ENCODE results near the gene RPS27L.

Gene RPS27L

DNA sequence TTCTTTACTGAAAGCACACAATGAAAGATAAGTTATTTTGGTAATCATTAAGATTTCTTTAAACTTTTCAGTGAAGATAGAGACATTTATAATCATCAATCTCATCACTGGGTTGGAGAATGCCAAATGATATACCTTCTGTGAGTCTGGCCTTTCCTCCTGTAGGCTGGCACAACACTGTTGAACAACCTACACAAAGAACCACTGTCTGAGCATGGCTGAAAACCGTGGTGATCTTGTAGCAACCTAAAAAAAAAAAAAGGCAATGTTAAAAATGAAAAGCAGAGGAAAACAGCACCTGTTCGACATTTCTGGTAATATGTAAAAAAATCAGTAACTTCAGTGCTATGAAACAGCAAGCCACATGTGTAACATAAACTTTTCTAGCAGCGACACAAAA lies 1.8 kb downstream of the RPS27L start:
- DNase-seq (ENCODE audit: extremely low spot score, insufficient read length, low read depth) (no peak), FAIRE-seq (no peak)

DNA sequence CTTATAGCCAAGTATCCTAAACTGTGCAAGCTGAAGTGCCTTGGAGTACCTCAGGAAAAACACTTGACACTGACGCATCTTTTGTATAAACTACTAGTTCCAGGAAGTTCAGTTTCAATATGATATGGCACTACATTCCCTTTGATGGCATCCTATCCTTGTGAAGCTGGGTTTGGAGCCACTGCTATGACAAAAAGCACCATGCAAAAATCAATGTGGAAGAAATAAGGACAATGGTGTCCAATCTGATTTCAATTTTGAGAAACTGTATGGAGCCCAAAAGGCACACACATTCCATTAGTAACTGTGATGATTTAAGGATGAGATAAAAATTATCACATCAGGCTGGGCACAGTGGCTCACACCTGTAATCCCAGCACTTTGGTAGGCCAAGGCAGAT lies 5.6 kb downstream of the RPS27L start:
- no peak for DNase-seq (ENCODE audit: extremely low spot score, insufficient read length, low read depth)
- FAIRE-seq, result no peak

DNA sequence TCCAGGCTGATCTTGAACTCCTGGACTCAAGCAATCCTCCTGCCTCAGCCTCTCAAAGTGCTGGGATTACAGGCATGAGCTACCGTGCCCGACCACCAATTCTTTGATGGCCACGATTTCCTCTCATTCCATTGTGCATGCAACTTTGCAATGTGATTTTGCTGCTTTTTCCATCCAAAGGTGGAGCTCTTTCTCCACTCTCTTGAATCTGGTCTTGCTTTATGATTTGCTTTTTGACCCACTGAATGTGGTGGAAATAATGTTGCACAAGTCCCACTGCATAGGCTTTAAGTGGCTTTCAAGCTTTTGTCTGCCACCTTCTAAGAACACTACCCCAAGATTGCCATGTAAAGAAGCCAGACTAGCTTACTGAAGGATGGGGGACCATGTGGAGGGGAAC lies 10.6 kb downstream of the RPS27L start:
- no peak for DNase-seq (ENCODE audit: extremely low spot score, insufficient read length, low read depth)
- FAIRE-seq, result no peak

DNA sequence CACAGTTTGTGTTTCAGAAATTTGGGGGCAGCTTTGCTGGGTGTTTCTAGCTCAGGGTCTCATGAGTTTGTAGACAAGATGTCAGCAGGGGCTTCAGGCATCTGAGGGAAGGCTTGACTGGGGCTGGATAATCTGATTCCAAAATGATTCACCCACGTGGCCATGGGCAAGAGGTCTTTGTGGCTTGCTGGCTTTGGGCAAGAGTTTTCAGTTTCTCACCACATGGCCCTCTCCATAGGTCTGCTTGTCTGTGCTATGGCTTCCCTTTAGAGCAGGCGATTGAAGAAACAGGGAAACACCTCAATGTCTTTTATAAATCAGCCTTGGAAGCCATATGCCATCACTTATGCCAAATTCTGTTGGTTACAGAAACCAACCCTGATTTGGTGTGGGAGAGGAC lies 11.9 kb downstream of the RPS27L start:
- DNase-seq (ENCODE audit: extremely low spot score, insufficient read length, low read depth) (no peak), FAIRE-seq (no peak)

DNA sequence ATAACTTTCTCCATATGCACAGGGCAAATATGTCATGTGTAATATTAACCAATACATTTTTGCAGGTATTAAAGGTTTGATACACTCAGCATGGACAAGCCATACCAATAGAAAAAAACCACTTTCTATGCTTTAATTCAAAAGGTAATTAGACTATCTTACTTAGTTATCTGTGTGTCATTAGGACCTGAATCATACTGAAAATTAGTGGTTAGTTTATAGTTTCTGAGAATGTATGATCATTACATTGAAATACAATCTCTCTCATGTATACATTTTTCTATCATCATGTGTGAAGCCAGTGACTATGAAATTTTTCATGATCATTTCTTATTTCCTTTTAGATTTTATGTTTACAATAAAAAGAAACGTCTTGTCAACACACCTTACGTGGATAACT lies 16.3 kb downstream of the RPS27L start:
- FAIRE-seq (no peak), DNase-seq (ENCODE audit: extremely low spot score, insufficient read length, low read depth) (no peak)

DNA sequence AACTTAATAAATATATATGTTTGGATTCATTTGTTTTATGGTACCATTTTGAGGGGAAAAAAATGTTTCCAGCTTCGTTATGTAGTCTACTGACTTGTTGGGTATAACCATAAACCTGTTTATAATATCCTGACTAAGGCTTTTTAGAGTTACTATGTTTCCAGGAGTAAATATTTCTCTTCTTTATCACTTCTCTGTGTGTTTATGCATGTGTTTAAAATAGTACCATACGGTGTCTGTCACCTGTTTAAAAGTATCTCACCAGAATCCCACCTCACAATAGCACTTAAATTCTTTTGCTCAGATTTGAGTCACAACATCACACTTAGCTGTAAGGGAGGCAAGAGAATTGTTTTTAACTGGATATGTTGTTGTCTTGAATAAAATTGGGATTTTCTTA lies 20.5 kb downstream of the RPS27L start:
- FAIRE-seq, result no peak
- no peak for DNase-seq (ENCODE audit: extremely low spot score, insufficient read length, low read depth)

DNA sequence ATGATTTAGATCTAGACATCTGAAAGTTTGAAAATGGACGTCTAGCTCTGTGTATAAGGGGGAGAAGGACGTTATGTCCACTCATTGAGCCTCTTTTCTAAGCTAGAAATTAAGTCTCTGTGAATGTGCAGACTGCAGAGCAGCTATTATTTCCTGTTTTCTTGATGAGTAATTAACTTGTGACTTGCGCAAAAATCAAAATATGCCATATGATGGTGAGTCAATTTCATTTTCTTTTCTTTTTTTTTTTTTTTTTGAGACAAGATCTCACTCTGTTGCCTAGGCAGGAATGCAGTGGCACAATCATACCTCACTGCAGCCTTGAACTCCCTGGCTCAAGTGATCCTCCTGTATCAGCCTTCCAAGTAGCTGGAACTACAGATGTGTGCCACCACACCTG lies 21.5 kb downstream of the RPS27L start:
- FAIRE-seq (no peak), DNase-seq (ENCODE audit: extremely low spot score, insufficient read length, low read depth) (no peak)

DNA sequence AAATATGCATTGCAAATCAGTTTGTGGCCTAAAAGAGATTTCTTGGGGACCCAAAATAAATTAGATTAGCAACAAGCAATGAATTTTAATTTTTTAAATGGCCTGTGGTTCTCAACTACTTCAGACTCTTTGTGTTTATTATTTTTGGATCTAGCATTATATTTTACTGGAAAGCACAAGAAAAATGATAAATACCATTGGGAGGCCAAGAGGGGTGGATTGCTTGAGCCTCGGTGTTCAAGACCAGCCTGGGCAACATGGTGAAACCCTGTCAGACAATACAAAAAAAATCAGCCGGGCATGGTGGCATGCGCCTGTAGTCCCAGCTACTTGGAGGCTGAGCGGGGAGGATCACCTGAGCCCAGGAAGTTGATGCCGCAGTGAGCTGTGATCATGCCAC lies 22.0 kb downstream of the RPS27L start:
- FAIRE-seq (no peak), DNase-seq (ENCODE audit: extremely low spot score, insufficient read length, low read depth) (no peak)

DNA sequence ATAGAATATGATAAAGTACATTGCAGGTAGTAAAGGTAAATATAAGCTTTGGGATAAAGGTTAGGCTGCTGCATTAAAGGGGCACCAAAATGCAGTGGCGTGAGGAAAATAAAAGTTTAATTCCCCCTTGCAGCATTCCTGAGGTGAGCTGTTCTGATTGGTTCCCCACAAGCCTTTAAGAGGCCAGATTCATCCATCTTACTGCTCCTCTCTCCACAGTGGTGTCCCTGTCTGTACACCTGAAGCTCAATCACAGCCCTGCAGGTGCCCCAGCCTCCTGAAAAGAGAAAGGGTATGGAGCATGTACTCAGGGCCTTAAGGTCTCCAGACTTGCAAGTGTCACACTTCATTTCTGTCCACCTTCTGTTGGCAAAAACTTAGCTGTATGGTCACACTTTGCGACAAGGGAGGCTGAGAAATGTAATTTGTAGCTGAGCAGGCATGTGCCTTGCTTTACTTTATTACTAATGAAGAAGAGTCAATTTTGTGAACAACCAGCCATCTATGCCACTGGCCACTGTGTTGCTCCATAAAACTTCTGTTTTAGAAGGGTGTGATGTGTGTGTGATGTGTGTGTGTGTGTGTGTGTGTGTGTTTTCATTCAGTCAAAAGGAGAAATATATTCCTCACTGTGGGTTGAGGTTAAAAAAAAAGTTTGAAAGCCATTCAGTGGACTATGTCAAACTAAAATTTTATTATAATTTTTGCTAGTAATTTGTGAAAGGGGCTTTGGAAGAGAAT lies 22.9 kb downstream of the RPS27L start:
- no peak for FAIRE-seq
- DNase-seq (ENCODE audit: extremely low spot score, insufficient read length, low read depth), result no peak

DNA sequence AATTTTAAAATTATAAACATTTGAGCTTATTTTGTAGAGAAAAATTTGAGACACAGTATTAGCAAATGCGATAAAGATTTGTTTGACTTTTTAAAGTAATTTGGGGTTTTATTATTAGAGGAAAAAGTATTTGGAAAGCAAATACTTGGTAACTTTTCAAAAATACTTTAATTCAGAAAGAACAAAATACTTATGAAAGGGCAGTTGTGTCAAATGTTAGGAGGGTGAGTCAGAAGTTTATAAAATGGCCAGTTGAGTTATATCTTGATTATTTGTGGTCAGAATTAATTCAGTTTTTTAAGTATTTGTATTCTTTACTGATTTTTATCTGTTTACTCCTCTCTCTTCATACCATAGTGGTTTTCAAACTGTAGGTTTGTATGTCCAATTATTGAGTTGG lies 23.5 kb downstream of the RPS27L start:
- FAIRE-seq (no peak), DNase-seq (ENCODE audit: extremely low spot score, insufficient read length, low read depth) (no peak)

DNA sequence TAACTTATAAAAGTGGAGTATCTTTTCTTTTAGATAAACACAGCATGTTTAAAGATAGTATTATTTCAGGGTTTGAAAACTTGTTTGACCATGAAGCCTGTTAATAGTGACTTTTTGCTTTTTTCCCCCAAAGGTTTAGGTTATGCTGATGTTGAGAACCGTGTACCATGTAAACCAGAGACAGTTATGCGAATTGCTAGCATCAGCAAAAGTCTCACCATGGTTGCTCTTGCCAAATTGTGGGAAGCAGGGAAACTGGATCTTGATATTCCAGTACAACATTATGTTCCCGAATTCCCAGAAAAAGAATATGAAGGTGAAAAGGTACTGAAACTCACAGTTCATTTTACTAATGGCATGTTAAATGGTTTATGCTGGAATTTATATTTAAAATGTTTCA lies 30.6 kb downstream of the RPS27L start:
- FAIRE-seq (no peak), DNase-seq (ENCODE audit: extremely low spot score, insufficient read length, low read depth) (no peak)

DNA sequence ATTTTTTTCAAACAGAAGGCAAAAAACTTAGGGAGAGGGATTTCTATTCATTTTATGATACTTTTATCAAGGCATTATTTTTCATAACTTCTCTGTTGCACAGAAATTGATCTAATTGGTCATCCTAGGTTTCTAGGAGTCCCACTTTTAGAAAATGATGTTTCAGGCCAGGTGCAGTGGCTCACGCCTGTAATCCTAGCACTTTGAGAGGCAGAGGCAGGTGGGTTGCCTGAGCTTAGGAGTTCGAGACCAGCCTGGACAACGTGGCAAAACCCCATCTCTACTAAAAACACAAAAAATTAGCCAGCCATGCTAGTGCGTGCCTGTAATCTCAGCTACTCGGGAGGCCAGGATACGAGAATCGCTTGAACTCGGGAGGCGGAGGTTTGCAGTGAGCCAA lies 32.8 kb downstream of the RPS27L start:
- FAIRE-seq (no peak), DNase-seq (ENCODE audit: extremely low spot score, insufficient read length, low read depth) (no peak)

DNA sequence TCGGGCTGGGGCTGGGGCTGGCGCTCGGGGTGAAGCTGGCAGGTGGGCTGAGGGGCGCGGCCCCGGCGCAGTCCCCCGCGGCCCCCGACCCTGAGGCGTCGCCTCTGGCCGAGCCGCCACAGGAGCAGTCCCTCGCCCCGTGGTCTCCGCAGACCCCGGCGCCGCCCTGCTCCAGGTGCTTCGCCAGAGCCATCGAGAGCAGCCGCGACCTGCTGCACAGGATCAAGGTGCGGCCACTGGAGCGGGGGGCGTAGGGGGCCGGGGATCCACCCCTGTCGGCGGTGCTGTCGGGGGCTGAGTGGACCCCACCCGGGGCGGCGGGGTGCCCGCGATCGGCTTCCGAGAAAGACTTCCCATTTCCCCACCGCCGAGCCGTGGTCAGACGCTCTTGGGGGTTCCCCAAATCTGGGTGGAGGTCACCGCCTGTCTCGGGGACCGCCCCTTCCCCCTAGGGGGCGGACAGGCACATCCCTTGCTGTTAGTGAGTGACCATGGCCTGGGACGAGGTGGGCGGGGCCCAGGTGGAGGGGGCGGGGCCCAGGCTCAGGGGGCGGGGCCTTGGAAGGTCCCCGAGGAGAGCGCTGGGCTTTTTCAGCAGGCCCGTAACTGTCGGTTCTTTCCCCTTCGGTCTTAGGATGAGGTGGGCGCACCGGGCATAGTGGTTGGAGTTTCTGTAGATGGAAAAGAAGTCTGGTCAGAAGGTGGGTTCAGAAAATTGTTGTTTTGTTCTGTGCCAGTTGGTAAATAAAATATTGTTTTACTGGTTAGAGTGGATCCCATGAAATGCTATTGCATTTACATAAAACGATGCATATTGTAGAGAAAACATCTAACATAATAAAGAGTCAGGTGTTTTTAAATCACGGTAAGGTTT lies 35.0 kb downstream of the RPS27L start:
- DNase-seq (ENCODE audit: extremely low spot score, insufficient read length, low read depth) (peak; percentile 83), FAIRE-seq (peak; percentile 89)

DNA sequence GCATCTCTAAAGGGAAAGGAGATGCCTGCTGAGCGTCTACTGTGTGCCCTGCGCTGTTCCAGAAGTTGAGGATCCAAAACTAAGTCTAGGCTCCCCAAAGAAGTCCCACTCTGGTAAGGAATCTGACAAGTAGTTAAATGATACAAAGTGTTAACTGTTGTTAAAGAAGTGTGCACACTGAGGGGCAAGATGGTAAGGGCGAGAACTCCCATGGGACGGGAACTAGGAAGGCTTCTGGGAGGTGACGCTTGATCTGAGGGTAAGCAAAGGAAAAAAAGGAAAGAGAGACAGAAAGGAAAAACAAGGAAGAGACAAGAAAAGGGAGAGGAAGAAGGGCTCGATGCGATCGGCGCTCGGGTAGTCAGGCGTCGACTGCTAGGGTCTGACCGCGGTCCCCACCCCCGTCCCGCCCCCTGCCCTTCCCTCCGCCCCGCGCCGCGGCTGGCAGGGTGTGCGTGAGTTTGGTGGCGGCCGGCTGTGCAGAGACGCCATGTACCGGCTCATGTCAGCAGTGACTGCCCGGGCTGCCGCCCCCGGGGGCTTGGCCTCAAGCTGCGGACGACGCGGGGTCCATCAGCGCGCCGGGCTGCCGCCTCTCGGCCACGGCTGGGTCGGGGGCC lies 35.8 kb downstream of the RPS27L start, which contains the start of gene LACTB:
Gene LACTB, plus strand, starts transcription at position 480 of the 620 bp plus-strand sequence. Its CDS starts 11 bp downstream, at position 491.
- peak; percentile 78 for FAIRE-seq
- peak; percentile 71 for DNase-seq (ENCODE audit: extremely low spot score, insufficient read length, low read depth)

DNA sequence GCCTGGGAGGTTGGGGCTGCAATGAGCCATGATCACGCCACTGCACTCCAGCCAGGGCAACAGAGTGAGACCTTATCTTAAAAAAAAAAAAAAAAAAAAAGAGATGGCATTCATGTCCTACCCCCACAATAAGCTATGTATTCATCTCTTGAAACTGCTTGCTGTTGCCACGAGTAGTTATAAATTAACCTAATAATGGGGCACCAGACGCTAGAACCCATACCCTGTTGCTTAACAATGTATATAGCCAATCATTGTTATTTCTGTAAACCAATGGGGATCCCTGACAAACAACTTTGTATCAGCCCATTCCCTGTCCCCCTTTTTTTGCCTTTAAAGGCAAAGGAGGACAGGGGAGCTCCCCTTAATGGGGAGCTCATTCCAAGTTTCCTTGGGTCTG lies 38.4 kb downstream of the RPS27L start:
- DNase-seq (ENCODE audit: extremely low spot score, insufficient read length, low read depth), result no peak

DNA sequence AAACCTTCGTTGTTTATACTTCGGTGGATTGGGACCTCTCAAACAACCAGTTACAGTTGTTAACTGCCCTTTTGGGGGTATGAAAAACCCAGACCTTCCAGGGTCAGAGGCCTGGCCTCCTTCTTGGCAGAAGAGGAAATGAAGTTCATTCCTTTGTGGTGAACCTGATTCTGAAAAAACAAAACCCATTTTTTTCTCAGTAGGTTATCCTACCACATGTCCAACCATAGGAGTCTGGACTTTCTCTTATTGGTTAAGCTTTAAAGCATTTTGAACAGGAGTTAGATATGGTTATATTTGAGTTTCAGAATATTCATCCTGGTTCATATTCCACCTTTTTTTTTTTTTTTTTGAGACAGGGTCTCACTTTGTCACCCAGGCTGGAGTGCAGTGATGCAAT lies 42.8 kb downstream of the RPS27L start:
- FAIRE-seq (no peak), DNase-seq (ENCODE audit: extremely low spot score, insufficient read length, low read depth) (no peak)

More for the DNA sequence above, 38.4 kb downstream of the RPS27L start:
- FAIRE-seq, result no peak

DNA sequence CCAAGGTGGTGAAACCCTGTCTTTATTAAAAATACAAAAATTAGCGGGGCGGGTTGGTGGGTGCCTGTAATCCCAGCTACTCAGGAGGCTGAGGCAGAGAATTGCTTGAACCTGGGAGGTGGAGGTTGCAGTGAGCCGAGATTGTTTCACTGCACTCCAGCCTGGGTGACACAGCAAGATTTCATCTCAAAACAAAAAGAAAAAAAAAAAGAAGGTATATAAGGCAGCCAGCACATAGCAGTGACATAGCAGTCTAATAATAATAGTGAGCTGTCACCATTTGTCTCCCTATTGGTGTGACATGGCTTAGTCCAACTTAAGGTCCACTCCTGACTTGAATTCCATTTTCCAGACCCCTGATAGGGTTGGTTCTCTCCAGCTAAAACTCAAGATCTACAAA lies 44.4 kb downstream of the RPS27L start:
- FAIRE-seq, result no peak
- DNase-seq (ENCODE audit: extremely low spot score, insufficient read length, low read depth), result no peak

DNA sequence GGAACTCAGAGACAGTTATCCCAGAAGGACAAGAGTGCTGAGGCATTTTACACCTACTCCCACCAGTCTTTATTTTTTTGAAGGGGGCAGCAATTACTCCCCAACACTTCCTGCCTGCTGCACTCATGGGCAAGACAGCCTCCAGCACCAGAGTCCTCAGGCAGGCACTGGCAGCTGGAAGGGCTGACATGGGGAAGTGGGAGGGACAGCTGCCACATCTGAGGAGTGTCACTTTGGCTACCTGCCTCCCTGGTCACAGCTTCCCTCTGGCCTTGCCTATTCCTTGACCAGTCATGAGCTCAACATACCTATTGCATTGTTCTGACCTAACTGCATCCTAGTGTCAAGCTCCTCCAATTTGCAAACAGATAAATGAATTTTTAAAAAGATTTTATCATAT lies 45.8 kb downstream of the RPS27L start:
- no peak for DNase-seq (ENCODE audit: extremely low spot score, insufficient read length, low read depth)
- FAIRE-seq, result no peak

DNA sequence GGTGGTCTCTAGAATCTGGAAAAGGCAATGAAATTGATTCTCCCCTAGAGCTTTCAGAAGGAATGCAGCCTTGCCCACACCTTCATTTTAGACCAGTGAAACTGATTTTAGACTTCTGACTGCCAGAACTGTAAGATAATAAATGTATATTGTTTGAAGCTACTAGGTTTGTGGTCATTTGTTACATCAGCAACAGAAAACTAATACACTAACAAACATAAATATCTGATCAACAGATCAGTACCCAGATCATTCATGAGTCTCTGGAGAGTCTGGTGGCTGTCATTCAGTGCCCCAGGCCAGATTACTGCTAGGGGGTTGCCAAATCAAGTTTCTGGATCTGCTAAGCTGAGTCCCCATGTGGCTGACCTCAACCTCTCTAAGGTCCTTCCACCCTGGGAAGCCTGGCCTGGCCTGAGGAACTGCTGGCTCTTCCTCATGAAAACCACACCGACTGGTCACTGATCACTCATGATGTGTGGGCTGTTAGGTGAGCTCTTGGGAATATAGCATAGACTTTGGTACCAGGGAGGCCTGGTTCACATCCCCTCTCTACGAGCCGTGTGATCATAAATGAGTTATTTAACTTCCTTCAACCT lies 46.8 kb downstream of the RPS27L start:
- no peak for DNase-seq (ENCODE audit: extremely low spot score, insufficient read length, low read depth)
- FAIRE-seq, result no peak

DNA sequence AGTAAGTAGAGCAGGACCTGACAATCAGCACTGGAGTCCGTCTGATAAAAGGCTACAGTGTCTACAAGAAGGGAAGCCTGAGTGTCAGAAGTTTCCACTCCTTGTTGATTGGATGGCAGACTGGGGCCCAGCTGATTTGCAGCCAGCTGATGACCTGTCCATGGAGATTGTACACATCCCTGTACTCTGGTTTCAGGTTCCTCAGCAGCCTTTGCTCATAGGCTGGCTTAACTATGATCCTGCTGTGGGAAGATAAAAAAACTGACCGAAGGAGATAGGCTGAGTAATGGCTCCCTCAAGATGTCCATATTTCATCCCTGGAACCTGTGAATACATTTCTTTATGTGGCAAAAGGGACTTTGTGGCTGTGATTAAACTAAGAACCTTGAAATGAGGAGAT lies 47.4 kb downstream of the RPS27L start:
- DNase-seq (ENCODE audit: extremely low spot score, insufficient read length, low read depth), result no peak
- no peak for FAIRE-seq

DNA sequence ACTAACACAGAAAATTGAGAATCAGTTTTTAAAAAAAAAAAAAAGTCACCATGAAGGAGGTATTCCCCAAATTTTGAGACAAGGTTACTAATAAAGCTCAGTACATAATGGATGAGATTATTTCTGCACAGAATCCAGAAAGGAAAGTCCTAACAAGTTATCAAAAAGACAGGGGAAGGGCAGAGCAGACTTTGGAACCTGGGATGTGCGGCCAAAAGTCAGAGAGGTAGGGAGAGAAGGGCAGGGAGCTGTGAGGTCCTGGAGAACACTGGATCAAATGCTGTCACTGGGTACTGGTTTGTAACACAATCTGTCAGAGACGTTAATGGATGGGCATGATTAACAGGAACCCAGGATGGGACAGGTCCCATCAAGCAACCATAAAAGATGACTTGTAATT lies 47.8 kb downstream of the RPS27L start:
- FAIRE-seq, result no peak
- no peak for DNase-seq (ENCODE audit: extremely low spot score, insufficient read length, low read depth)
